Measurements from ENCODE around the gene CCDC8. TPM values are rescaled to one million over a fixed set of nuclear protein-coding genes. Genes with fewer than 3 reads are reported as not detected.
"Not testable (repeated sequence)": the region's sequence is repeated elsewhere in the genome, so short reads cannot be mapped to it uniquely, and the experiment has no call there.

The CCDC8 gene, protein sequence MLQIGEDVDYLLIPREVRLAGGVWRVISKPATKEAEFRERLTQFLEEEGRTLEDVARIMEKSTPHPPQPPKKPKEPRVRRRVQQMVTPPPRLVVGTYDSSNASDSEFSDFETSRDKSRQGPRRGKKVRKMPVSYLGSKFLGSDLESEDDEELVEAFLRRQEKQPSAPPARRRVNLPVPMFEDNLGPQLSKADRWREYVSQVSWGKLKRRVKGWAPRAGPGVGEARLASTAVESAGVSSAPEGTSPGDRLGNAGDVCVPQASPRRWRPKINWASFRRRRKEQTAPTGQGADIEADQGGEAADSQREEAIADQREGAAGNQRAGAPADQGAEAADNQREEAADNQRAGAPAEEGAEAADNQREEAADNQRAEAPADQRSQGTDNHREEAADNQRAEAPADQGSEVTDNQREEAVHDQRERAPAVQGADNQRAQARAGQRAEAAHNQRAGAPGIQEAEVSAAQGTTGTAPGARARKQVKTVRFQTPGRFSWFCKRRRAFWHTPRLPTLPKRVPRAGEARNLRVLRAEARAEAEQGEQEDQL
- not detected in 2 replicates for total RNA-seq (2014; rRNA removed; shearing (Covaris generic))

DNA sequence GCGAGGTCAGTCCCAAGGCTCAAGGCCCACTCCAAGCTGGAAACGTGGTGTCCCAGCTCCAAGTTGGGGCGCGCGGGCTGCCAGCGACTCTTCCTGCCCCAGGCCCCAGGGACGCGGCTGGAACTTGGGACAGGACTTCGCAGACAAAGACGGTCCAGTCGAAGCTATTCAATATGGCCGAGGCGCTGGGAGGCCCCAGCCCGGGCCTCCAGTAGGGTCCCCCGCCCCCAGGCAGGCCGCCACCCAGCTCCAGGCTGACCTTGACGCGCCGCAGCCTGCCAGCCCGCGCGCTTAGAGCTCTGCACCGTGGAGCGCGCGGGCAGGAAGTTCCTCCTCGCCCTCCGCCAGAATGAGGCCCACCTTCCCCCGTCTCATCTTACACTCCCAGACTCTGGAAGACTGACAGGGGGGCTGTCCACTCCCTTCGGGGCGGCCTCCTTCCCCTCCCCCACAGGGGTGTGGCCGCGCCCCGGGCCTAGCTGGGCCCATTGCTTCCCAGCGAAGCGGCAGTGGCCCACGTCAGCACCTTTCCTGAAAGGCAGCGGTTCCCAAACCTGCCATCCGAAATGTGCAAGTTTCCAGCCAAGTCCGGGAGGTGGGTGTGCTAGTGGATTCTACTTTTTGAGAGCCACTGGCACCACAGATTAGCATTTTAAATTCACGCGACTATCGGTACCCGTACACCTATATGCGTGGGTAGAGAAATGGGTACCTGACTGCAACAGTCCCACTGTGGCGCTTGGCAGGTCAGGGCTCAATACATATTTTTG is at the start of gene CCDC8:
TSS of gene CCDC8 (minus strand) at position 303 of the 770 bp plus-strand sequence. CDS start 754 bp downstream, outside the sequence.
- no peak for DNase-seq (ENCODE audit: low read depth)

DNA sequence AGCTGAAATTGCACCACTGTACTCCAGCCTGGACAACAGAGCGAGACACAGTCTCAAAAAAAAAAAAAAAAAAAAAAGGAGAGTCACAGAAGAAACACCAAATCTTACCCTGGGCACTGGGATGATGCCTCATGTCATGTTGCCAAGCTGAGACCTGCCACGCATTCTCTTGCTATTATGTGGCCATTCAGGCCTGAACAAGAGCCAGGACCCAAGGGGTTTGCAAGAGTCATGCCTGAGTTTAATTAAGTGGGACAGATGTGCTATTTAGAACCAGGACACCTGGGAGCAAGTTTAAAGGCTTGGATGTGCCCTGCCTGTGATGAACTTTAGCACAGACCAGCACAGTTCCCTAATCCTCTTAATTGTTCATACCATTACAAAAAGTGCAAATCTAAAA is 48.2 kb upstream of the CCDC8 start:
- peak; percentile 39 for DNase-seq (ENCODE audit: low read depth)

DNA sequence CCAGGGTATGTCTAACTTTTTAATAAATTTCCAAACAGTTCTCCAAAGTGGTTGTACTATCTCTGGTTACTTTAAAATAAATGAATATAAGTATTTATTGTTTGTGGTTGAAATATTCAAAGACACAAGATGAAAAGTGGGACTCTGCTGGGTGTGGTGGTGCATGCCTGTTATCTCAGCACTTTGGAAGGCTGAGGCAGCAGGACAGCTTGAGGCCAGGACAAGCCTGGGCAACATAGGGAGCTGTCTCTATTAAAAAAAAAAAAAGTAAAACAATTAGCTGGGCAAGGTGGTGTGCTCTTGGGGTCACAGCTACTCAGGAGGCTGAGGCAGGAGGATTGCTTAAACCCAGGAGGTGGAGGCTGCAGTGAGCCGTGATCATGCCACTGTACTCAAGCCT is 47.6 kb upstream of the CCDC8 start:
- no peak for DNase-seq (ENCODE audit: low read depth)

DNA sequence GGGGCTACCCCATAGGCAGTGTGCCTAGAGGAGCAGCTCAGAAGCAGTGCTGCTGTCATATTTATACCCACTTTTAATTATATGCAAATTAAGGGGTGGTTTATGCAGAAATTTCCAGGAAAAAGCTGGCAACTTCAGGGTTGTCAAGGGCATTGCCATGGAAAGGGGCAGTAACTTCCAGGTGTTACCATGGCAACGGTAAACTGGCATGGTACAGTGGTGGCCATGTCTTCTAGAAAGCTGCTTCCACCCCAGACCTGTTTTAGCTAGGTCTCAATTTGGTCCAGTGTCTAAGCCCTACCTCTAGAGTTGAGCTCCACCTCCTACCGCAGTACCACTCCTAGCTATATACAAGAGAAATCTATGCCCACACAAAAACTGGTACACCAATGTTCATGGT is 46.7 kb upstream of the CCDC8 start:
- DNase-seq (ENCODE audit: low read depth): no peak

DNA sequence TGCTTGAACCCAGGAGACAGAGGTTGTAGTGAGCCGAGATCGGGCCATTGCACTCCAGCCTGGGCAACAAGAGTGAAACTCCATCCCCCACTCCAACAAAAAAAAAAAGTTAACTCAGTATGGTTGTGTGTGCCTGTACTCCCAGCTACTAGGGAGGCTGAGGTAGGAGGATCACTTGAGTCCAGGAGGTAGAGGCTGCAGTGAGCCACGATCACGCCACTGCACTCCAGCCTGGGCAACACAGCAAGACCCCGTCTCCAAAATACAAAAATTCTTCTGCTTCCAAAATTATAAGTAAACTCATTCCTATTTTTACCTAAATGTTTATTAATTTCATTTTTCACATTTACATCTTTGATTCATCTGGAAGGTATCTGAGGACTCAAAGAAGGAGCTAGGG is 43.6 kb upstream of the CCDC8 start:
- no peak for DNase-seq (ENCODE audit: low read depth)

DNA sequence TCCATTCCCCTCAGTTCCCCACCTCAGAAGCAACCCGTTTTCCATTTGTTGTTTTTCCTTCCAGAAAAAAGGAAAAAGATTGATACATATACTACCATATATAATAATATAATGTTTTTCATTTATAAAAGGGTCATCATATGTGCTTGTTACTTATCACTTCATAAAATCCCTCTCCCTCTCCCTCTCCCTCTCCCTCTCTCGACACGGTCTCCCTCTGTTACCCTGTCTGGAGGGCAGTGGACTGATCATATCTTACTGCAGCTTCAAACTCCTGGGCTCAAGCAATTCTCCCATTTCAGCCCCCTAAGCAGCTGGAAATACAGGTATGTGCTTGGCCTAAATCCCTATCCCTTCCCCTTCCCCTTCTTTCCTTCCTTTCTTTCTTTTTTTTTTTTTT is 40.9 kb upstream of the CCDC8 start:
- DNase-seq (ENCODE audit: low read depth): no peak

DNA sequence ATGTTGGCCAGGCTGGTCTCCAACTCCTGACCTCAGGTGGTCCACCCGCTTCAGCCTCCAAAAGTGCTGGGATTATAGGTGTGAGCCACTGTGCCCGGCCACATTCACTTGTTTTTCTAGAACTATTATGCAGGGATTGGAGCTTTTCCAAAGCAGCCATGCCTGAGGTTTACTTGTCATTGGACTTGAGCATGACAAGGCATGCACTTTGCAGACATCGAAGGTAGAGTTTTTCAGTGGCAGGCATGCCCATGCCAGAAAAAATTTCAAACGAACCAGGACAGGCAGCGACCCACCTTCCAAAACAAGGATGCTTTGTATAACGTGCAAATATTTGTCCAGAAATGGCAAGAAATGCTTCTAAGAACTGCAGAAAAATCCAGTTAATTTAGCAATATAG is 40.3 kb upstream of the CCDC8 start:
- no peak for DNase-seq (ENCODE audit: low read depth)

DNA sequence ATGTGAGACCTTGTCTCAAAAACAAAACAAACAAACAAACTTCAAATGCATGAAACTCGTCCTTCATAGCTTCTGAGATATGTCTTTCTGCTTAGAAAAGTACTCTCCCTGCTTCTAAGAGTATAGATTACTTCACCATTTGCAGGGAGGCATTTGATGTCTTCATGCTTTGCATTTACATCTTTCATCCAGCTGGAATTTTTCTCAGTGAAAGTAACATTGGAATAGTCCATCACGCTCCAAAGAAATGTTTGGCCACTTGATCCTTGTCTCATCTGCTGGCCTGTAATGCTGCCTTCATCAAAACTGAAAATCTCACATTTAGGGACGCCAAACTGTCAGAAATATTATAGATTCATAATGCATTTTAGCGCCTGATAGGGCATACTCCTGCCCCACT is 38.8 kb upstream of the CCDC8 start:
- no peak for DNase-seq (ENCODE audit: low read depth)

DNA sequence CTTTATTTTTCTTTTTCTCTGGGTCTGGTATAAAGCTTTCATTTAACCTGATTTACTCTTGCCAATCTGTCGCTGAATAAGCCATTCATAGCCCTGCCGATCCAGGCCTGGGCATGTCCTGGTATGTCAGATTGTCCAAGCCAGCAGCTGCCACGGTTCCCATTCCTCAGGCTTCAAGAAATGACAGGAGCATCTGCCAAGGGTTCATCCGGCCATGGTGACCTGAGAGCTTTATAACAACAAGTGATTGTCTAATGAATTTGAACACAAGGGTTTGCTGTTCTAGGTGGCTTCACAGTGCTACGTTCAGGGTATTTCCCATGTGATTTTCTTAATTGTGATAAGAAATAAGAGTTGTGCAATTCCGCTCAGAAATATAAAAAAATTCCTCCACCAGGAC is 38.0 kb upstream of the CCDC8 start:
- DNase-seq (ENCODE audit: low read depth): no peak

DNA sequence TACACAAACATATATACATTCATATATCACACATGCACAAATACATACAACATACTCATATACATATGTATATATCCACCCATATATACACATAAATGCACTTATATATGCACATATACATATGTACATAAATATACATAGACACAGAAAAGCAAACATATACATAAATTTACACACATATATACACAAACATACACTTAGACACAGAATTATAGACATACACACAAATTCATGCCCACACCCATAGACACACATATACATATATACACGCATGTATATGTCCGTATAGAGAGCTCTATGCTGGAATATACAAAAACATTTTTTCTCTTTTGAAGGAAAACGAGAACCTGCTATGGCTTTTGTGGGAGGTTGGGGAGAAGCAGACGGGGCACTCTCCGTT is 37.4 kb upstream of the CCDC8 start:
- DNase-seq (ENCODE audit: low read depth): no peak

DNA sequence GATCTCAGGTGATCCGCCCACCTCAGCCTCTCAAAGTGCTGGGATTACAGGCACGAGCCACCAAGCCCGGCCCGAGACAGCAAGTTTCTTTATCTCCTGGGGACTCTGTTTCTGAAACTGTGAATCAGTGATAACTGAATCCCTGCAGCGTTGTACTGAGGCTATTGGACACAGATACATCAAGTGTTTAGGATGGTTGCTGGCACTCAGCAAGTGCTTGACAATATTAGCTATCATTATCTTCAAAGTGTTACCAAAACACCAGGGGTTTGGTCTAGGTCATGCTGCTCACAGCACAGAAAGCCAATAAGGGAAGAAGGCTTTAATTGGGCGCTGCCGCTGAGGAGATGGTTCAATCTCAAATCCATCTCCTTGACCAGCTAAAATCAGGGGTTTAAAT is 35.9 kb upstream of the CCDC8 start:
- no peak for DNase-seq (ENCODE audit: low read depth)

DNA sequence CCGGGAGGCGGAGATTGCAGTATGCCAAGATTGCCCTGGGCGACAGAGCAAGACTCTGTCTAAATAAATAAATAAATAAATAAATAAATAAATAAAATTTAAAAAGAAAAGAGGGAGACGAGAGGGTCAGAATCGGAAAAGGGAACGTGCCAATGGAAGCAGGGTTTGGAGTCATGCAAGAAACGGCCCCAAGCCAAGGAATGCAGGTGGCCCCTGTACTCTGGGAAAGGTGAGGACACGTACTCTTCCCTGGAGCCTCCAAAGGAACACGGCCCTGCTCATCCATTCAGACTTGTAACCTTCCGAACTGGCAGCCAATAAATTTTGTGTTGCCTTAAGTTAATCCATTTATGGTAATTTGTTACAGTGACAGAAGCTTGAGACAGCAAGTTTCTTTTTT is 35.2 kb upstream of the CCDC8 start:
- DNase-seq (ENCODE audit: low read depth): no peak

DNA sequence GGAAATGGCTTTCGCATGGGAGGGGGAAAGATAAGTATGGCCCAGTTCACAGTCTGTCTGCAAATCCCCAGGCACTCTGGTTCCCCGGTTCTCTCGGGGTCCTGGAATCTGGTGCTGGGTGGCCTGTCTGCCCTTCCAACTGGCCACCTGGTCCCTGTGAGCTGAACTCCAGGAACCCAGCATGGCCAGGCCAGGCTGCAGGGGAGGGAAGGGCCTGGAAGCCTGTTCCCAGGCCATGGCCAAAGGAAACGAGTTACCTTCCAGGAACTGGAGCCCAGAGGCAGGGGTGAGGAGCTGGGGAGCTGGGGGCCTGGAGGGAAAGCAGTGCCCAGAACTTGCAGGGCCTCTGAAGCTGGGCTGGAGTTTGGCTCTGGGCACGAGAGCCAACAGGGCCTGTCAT is 34.5 kb upstream of the CCDC8 start:
- DNase-seq (ENCODE audit: low read depth): no peak

DNA sequence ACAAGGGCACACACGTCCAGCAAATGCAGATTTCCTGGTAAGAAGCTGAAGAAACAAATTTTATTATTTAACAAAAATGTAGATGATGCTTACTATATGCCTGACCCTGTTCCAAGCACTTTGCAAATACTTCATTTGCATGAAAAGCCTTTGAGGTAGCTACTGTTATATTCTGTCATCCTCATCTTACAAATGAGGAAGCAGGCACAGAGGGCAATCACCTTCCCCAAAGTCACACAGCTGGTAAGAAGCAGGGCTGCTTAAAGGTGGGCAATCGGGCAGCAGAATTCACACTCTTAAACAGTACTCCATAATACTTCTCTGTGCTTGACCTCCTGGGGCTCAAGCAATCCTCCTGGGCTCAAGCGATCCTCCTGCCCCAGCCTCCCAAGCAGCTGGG is 33.6 kb upstream of the CCDC8 start:
- DNase-seq (ENCODE audit: low read depth): no peak

DNA sequence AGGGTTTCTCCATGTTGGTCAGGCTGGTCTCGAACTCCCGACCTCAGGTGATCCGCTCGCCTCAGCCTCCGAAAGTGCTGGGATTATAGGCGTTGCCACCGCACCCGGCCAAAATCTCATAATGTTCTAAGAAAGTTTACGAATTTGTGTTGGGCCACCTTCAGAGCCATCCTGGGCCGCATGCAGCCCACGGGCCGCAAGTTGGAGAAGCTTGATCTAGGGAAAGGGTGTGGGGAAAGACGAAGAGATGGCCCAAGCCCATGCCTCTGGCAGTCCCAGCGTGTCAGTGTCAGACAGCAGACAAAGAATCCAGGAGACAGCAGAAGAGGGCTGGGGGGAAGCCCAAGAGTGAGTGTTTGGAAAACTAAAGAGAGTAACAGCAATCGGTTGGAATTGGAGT is 32.7 kb upstream of the CCDC8 start:
- DNase-seq (ENCODE audit: low read depth): no peak

DNA sequence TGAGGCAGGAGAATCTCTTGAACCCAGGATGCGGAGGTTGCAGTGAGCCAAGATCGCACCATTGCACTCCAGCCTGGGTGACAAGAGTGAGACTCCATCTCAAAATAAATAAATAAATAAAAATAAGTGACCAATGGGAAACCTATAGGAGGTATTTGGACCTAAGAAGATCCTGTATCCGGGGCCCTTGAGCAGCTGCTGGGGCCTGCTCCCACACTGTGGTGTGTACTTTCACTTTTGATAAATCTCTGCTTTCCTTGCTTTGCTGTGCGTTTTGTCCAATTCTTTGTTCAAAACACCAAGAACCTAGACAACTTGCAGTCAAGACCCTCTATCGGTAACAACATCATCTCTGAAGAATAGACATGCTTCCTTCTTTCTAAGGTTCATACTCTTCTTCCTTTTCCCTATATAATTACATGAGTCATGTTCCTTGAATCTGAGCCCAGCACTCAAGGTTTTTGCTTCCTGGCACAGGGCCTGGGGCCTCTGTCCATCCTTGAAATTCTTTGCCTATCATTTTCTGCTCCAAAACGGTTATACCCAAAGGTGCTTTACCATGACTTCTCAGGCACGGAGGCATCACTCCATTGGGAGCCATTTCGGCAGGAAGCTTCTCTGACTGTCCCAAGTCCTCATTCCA is 29.6 kb upstream of the CCDC8 start:
- DNase-seq (ENCODE audit: low read depth): peak; percentile 79

DNA sequence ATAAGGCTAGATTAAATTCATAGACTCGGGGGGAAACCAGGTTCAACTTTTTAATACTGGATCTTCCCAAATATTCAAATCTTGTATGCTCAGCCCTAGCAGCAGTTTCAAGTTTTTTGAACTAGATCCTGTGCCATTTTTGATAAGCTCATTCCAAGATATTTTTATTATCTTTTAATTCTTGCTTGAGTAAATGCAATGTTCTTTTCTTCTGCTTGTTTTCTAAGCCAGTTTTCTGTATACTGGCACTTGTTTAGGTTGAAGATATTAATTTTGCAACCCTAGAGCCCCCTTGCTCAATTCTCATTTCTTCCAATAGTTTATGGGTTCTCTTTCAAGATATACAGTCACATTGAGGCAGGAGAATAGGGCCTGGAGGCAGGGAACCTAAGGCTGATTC is 28.5 kb upstream of the CCDC8 start:
- no peak for DNase-seq (ENCODE audit: low read depth)

DNA sequence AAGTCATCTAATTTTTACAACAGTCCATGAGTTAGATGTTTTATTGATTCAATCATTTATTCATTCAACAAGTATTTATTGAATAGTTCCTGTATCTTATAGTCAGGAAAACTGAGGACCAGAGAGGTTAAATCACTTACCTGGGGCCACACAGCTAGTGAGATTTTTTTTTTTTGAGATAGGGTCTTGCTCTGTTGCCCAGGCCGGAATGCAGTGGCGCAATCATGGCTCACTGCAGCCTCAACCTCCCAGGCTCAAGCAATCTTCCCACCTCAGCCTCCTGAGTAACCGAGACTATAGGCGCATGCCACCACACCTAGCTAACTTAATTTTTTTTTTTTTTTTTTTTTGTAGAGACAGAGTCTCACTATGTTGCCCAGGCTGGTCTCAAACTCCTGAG is 22.3 kb upstream of the CCDC8 start:
- not testable (repeated sequence) for DNase-seq (ENCODE audit: low read depth)

DNA sequence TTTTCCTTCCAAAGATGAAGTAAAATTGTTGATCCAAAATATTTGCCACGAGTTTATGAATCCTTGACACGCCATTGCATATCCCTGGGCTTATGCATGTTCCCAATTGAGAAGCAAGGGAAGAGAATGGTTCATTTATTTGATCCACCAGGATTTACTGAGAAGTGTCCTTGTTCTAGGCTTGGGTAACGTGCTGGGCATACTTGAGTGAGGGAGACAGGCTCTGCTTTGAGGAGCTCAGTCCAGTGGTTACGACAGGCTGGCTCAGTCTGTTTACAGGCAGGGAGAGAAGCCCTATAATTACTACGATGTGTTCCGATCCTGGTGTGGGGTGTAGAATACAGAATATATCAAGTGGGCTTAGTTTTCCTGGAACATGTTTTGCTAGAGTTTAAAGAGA is 21.6 kb upstream of the CCDC8 start:
- DNase-seq (ENCODE audit: low read depth): no peak

DNA sequence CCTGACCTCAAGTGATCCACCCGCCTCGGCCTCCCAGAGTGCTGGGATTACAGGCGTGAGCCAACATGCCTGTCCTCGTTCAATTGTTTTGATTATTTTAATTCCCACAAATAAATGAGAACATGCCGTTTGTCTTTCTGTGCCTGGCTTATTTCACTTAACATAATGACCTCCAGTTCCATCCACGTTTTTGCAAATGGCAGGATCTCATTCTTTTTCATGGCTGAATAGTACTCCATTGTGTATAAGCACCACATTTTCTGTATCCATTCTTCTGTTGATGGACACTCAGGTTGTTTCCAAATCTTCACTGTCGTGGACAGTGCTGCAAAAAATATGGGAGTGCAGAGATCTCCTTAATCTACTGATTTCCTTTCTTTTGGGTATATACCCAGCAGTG is 20.1 kb upstream of the CCDC8 start:
- not testable (repeated sequence) for DNase-seq (ENCODE audit: low read depth)

DNA sequence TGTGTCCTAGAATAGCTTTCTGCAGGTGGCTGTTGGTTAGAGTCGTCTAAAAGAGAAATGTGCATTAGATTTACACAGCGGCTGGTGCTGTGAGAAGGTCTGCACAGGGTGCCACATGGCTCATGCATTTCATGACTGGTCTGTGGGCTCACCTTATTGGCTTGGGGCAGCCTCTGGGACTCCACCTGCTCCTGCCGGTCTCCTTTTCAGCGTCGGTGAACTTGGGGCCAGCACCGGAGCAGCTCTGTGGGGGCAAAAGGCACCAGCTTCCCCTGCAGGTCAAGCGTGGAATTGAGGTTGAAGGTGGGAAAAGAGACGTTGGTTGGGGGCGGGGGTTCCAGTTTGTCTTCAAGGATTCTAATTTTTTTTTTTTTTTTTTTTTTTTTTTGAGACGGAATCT is 18.5 kb upstream of the CCDC8 start:
- DNase-seq (ENCODE audit: low read depth): no peak

DNA sequence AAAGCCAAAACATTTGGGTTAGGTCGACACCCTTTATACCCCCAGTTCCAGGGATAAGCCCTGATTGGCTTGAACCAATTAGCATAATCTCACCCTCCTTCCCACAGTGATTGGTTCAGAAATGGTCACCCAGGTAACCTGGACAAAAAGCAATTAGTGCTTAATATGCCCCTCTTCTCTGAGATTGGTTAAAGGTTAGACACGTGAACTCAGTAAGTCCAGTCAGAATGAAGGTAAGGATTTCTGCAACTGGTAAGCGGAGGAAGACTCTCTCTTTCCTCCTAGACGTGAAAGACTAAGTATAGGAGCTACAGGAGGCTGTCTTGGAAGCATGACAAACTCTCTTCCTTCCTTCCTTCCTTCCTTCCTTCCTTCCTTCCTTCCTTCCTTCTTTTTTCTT is 16.6 kb upstream of the CCDC8 start:
- no peak for DNase-seq (ENCODE audit: low read depth)
